GM18508 (cell line): ENCODE results near the gene GPER1.

Experiments used
- ATAC-seq: cut with Tn5 transposase; IDR thresholded peaks from one replicate; pipeline ENCODE4 v1.9.1; 2021; ENCODE audit warnings: moderate number of reproducible peaks; ENCODE audit not compliant: insufficient read depth, unreplicated experiment

Gene GPER1

GRCh38 chr7:1053816-1054370, 34.0 kb upstream of the GPER1 start:
- no peak for ATAC-seq

GRCh38 chr7:1054438-1054837, 33.5 kb upstream of the GPER1 start:
- no peak for ATAC-seq

- ATAC-seq = no peak
These were observed 33.0 kb upstream of the GPER1 start for GRCh38 chr7:1054861-1055450.

- no peak for ATAC-seq
These were observed 32.4 kb upstream of the GPER1 start for GRCh38 chr7:1055491-1055955.

- ATAC-seq = no peak
These were observed 31.7 kb upstream of the GPER1 start for GRCh38 chr7:1055956-1056784.

- no peak for ATAC-seq
These were observed 31.0 kb upstream of the GPER1 start for GRCh38 chr7:1056785-1057410.

GRCh38 chr7:1057416-1058291, 30.3 kb upstream of the GPER1 start:
- ATAC-seq = no peak

- ATAC-seq = no peak
These were observed 29.6 kb upstream of the GPER1 start for GRCh38 chr7:1058311-1058710.

GRCh38 chr7:1058821-1059199, 29.1 kb upstream of the GPER1 start:
- ATAC-seq = no peak

- no peak for ATAC-seq
These were observed 28.5 kb upstream of the GPER1 start for GRCh38 chr7:1059200-1060091.

GRCh38 chr7:1060315-1061072, 27.4 kb upstream of the GPER1 start:
- ATAC-seq = no peak

- no peak for ATAC-seq
These were observed 26.7 kb upstream of the GPER1 start for GRCh38 chr7:1061180-1061579.

GRCh38 chr7:1062296-1063294, 25.3 kb upstream of the GPER1 start:
- ATAC-seq = no peak

GRCh38 chr7:1063361-1063760, 24.6 kb upstream of the GPER1 start:
- ATAC-seq = no peak

- no peak for ATAC-seq
These were observed 23.3 kb upstream of the GPER1 start for GRCh38 chr7:1064581-1064980.

GRCh38 chr7:1065263-1065584, 22.7 kb upstream of the GPER1 start:
- no peak for ATAC-seq

- no peak for ATAC-seq
These were observed 22.2 kb upstream of the GPER1 start for GRCh38 chr7:1065585-1066241.
